Measurements from ENCODE around the gene OR6T1. TPM values are rescaled to one million over a fixed set of nuclear protein-coding genes. Genes with fewer than 3 reads are reported as not detected.

The OR6T1 gene
- total RNA-seq, 1 donor from 2014 or later, result not detected

- no peak overlapping the region for H2AFZ ChIP-seq (ENCODE audit: low read depth, low read length)
- no peak overlapping the region for H3K27ac ChIP-seq (ENCODE audit: low read depth, low read length)
- H3K4me1 Mint-ChIP-seq (ENCODE audit: low read depth, unreplicated experiment), result no peaks in the 10 kb centered on the region
- no peaks in the 10 kb centered on the region for H3K27me3 Mint-ChIP-seq (ENCODE audit: low read depth, unreplicated experiment)
- no peaks in the 10 kb centered on the region for H3K27me3 ChIP-seq (ENCODE audit: insufficient read depth, low read length)
- H3K9me3 ChIP-seq (ENCODE audit: insufficient read depth, low read depth, low read length), result no peaks in the 10 kb centered on the region
- H3K36me3 ChIP-seq (ENCODE audit: insufficient read depth, low read length), result no peaks in the 10 kb centered on the region
- H3K79me2 ChIP-seq (ENCODE audit: insufficient read depth, low read length), result no peaks in the 10 kb centered on the region
- DNase-seq (ENCODE audit: low read depth) (no peak), FAIRE-seq (no peak)
- no peak overlapping the region for H3K9ac ChIP-seq (ENCODE audit: low read length)
- H3K4me3 ChIP-seq (ENCODE audit: insufficient read depth, low read depth, low read length), result no peak overlapping the region
- H3K4me1 ChIP-seq (ENCODE audit: insufficient read depth, low read length), result no peaks in the 10 kb centered on the region
- H3K4me3 Mint-ChIP-seq (ENCODE audit: unreplicated experiment), result no peak overlapping the region
- no peaks in the 10 kb centered on the region for H3K9me3 Mint-ChIP-seq (ENCODE audit: unreplicated experiment)
- H3K4me2 ChIP-seq (ENCODE audit: low read length), result no peak overlapping the region
- no peak overlapping the region for H3K27ac Mint-ChIP-seq (ENCODE audit: unreplicated experiment)
- H4K20me1 ChIP-seq (ENCODE audit: insufficient read depth, low read length), result no peaks in the 10 kb centered on the region
- TF ChIP-seq EZH2 (IDR thresholded peaks at IDR 0.05; ENCODE audit: insufficient read depth, low read length) (no peak), CTCF (IDR thresholded peaks at IDR 0.05; ENCODE audit: insufficient read depth, low read depth, low read length) (no peak)
- no peaks in the 10 kb centered on the region for H3K36me3 Mint-ChIP-seq (ENCODE audit: low read depth, unreplicated experiment)
Observed at GRCh38 chr11:123924027-123924426, 19.6 kb downstream of the OR6T1 start.

DNA sequence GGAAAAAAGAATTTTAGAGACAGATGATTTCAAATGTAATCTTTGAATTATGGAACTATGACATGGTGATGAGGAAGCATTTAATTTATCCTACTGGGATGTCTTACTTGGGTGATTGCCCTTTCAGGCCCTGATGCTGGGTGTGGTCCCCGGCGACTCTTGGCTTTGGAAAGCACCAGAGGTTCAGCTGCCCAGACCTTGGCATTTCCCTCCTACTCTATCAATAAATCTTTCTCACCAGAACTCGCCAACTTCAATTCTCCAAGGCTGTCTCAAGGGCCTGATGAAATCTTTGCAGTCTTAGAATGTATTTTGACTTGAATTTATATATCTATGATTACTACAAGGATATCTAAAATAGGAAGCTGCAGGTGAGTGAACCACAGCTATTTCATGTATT lies 22.7 kb downstream of the OR6T1 start:
- Histone ChIP-seq H3K27me3 (ENCODE audit: insufficient read depth, low read length) (no peaks in the 10 kb centered on the region), H3K79me2 (ENCODE audit: insufficient read depth, low read length) (no peaks in the 10 kb centered on the region), H3K9me3 (ENCODE audit: insufficient read depth, low read depth, low read length) (no peaks in the 10 kb centered on the region), H3K36me3 (ENCODE audit: insufficient read depth, low read length) (no peaks in the 10 kb centered on the region), H3K9ac (ENCODE audit: low read length) (no peak overlapping the region), H3K4me3 (ENCODE audit: insufficient read depth, low read depth, low read length) (no peak overlapping the region), H4K20me1 (ENCODE audit: insufficient read depth, low read length) (no peaks in the 10 kb centered on the region), H3K4me2 (ENCODE audit: low read length) (no peak overlapping the region), H2AFZ (ENCODE audit: low read depth, low read length) (no peak overlapping the region), H3K27ac (ENCODE audit: low read depth, low read length) (no peak overlapping the region), H3K4me1 (ENCODE audit: insufficient read depth, low read length) (no peaks in the 10 kb centered on the region)
- Mint-ChIP-seq H3K27ac (ENCODE audit: unreplicated experiment) (no peak overlapping the region), H3K27me3 (ENCODE audit: low read depth, unreplicated experiment) (no peaks in the 10 kb centered on the region), H3K36me3 (ENCODE audit: low read depth, unreplicated experiment) (no peaks in the 10 kb centered on the region), H3K4me3 (ENCODE audit: unreplicated experiment) (no peak overlapping the region), H3K9me3 (ENCODE audit: unreplicated experiment) (no peaks in the 10 kb centered on the region), H3K4me1 (ENCODE audit: low read depth, unreplicated experiment) (no peaks in the 10 kb centered on the region)
- no peak for TF ChIP-seq CTCF (IDR thresholded peaks at IDR 0.05; ENCODE audit: insufficient read depth, low read depth, low read length)
- TF ChIP-seq EZH2 (IDR thresholded peaks at IDR 0.05; ENCODE audit: insufficient read depth, low read length), result no peak
- FAIRE-seq (no peak), DNase-seq (ENCODE audit: low read depth) (no peak)

DNA sequence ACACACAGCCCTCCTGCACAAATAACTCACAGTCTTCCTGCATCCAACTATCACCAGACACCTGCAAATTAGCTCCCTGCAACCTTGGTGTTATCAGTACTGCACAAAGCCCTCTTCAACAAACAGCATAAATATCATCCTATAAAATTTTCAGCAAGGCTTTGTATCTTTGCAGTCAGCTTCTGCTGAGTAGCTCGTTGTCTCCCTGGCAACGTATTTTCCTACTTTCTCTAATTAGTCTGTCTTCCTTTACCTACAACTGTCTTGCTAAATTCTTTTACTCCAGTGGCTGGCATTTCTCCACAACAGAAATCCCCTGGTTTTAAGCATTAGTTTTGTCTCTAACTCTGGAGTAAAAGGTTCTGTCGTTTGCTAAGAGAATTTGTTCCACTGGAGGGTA lies 37.8 kb downstream of the OR6T1 start:
- H3K4me1 Mint-ChIP-seq (ENCODE audit: low read depth, unreplicated experiment), result no peaks in the 10 kb centered on the region

More for the DNA sequence above, 37.8 kb downstream of the OR6T1 start:
- Histone ChIP-seq H3K27me3 (ENCODE audit: insufficient read depth, low read length) (no peaks in the 10 kb centered on the region), H4K20me1 (ENCODE audit: insufficient read depth, low read length) (no peaks in the 10 kb centered on the region), H3K79me2 (ENCODE audit: insufficient read depth, low read length) (no peaks in the 10 kb centered on the region), H3K4me3 (ENCODE audit: insufficient read depth, low read depth, low read length) (no peak overlapping the region), H3K4me2 (ENCODE audit: low read length) (no peak overlapping the region), H3K27ac (ENCODE audit: low read depth, low read length) (no peak overlapping the region), H3K4me1 (ENCODE audit: insufficient read depth, low read length) (no peaks in the 10 kb centered on the region), H3K36me3 (ENCODE audit: insufficient read depth, low read length) (no peaks in the 10 kb centered on the region), H3K9ac (ENCODE audit: low read length) (no peak overlapping the region), H3K9me3 (ENCODE audit: insufficient read depth, low read depth, low read length) (no peaks in the 10 kb centered on the region), H2AFZ (ENCODE audit: low read depth, low read length) (no peak overlapping the region)
- Mint-ChIP-seq H3K27ac (ENCODE audit: unreplicated experiment) (no peak overlapping the region), H3K4me3 (ENCODE audit: unreplicated experiment) (no peak overlapping the region), H3K9me3 (ENCODE audit: unreplicated experiment) (no peaks in the 10 kb centered on the region), H3K27me3 (ENCODE audit: low read depth, unreplicated experiment) (no peaks in the 10 kb centered on the region), H3K36me3 (ENCODE audit: low read depth, unreplicated experiment) (no peaks in the 10 kb centered on the region)
- no peak for DNase-seq (ENCODE audit: low read depth)
- FAIRE-seq, result no peak
- TF ChIP-seq EZH2 (IDR thresholded peaks at IDR 0.05; ENCODE audit: insufficient read depth, low read length) (no peak), CTCF (IDR thresholded peaks at IDR 0.05; ENCODE audit: insufficient read depth, low read depth, low read length) (no peak)

All from astrocyte (in vitro differentiated cells and primary cell).